GM18951 (cell line): Measurements from ENCODE around the gene CLDN4.
"Not testable (repeated sequence)": the region's sequence is repeated elsewhere in the genome, so short reads cannot be mapped to it uniquely, and the experiment has no call there.

Experiments used
- POLR2A ChIP-seq: IDR thresholded peaks from 4 replicates; pipeline ENCODE4 v1.6.1; 2011; ENCODE audit warnings: mild to moderate bottlenecking; ENCODE audit not compliant: insufficient read length, insufficient read depth; ENCODE audit errors: extremely low read depth
- in situ Hi-C: fragments of 300-500 bp; cut with MboI; formaldehyde crosslinking; loops from one replicate; pipeline ENCODE4 v1.12.0; 2022; ENCODE audit warnings: low sequenced_read_pairs, mixed read lengths, inconsistent platforms; ENCODE audit not compliant: unreplicated experiment

CLDN4 gene

GRCh38 chr7:73842067-73842976, 11.5 kb downstream of the CLDN4 start, which contains the start of gene METTL27:
METTL27 (minus strand) TSS chr7:73842516; CDS start chr7:73842140, 376 bp downstream.
- in situ Hi-C loops: no loop called here
- TF ChIP-seq POLR2A: peak; percentile 64

- TF ChIP-seq POLR2A: no peak
- in situ Hi-C loops: no loop called here
These were observed 13.3 kb downstream of the CLDN4 start for GRCh38 chr7:73844131-73844547.

- no peak for TF ChIP-seq POLR2A
- in situ Hi-C loops: no loop called here
These were observed 14.2 kb downstream of the CLDN4 start for GRCh38 chr7:73844848-73845460.

- in situ Hi-C loops: not testable (repeated sequence)
These were observed 15.0 kb downstream of the CLDN4 start for GRCh38 chr7:73845701-73846195.

GRCh38 chr7:73847941-73848723, 17.3 kb downstream of the CLDN4 start:
- in situ Hi-C loops: no loop called here

GRCh38 chr7:73850781-73851207, 20.0 kb downstream of the CLDN4 start:
- TF ChIP-seq POLR2A: no peak
- in situ Hi-C loops: loop anchor here (25.0 kb wide), 1 partner anchor 238 kb away; the partner anchor contains the start of gene MLXIPL

More at GRCh38 chr7:73847941-73848723, 17.3 kb downstream of the CLDN4 start:
- no peak for TF ChIP-seq POLR2A

- TF ChIP-seq POLR2A: no peak
- in situ Hi-C loops: loop anchor here (25.0 kb wide), 1 partner anchor 239 kb away; the partner anchor contains the start of gene MLXIPL
These were observed 20.9 kb downstream of the CLDN4 start for GRCh38 chr7:73851410-73852338.

GRCh38 chr7:73852500-73852899, 21.7 kb downstream of the CLDN4 start:
- in situ Hi-C loops: loop anchor here (25.0 kb wide), 1 partner anchor 240 kb away; the partner anchor contains the start of gene MLXIPL
- TF ChIP-seq POLR2A: no peak

- no peak for TF ChIP-seq POLR2A
- in situ Hi-C loops: loop anchor here (25.0 kb wide), 1 partner anchor 245 kb away; the partner anchor contains the start of gene MLXIPL
These were observed 26.1 kb downstream of the CLDN4 start for GRCh38 chr7:73856941-73857340.

- in situ Hi-C loops: loop anchor here (25.0 kb wide), 1 partner anchor 247 kb away; the partner anchor contains the start of gene MLXIPL
- no peak for TF ChIP-seq POLR2A
These were observed 28.0 kb downstream of the CLDN4 start for GRCh38 chr7:73858807-73859206.

- in situ Hi-C loops: loop anchor here (10.0 to 25.0 kb wide), 2 partner anchors 174 to 249 kb away; partner anchors contain the start of gene MLXIPL
- TF ChIP-seq POLR2A: no peak
These were observed 30.1 kb downstream of the CLDN4 start, which contains the start of gene TMEM270 for GRCh38 chr7:73860859-73861258. TMEM270 (plus strand) TSS chr7:73861159; CDS start chr7:73861195, 36 bp downstream.
